Kidney (tissue), 14 donors: Measurements from ENCODE around the gene SNUPN. TPM values are rescaled to one million over a fixed set of nuclear protein-coding genes. Genes with fewer than 3 reads are reported as not detected.
"Not testable (repeated sequence)": the region's sequence is repeated elsewhere in the genome, so short reads cannot be mapped to it uniquely, and the experiment has no call there.

Experiments used
- DNase-seq, 5 donors: peaks; one replicate each; pipeline ENCODE4 v3.0.0-alpha.2; 2013 to 2020
- FAIRE-seq: peaks from 2 replicates; lab custom pipeline; 2012; peaks lifted over from hg19 to GRCh38; lab: Jason Lieb, UNC
- H3K27ac ChIP-seq, 2 donors: one replicate each; pipeline ENCODE4 v1.7.0; 2013; ENCODE audit warnings: low read depth in 2 of 2, low read length in 2 of 2, inconsistent platforms in 1 of 2
- H3K27me3 ChIP-seq: one replicate; pipeline ENCODE4 v1.7.1; 2013; ENCODE audit warnings: low read length, inconsistent platforms; ENCODE audit not compliant: control insufficient read depth, insufficient read depth
- H3K36me3 ChIP-seq, 3 donors: one replicate each; pipeline versions ENCODE4 v1.7.0 to v1.7.1; 2013; ENCODE audit warnings: low read length in 3 of 3, control low read depth in 1 of 3, inconsistent platforms in 1 of 3; ENCODE audit not compliant: insufficient read depth in 3 of 3, control insufficient read depth in 2 of 3
- H3K4me1 ChIP-seq, 3 donors: one replicate each; pipeline versions ENCODE4 v1.7.0 to v1.7.1; 2013; ENCODE audit warnings: low read length in 3 of 3, inconsistent platforms in 1 of 3, low read depth in 1 of 3; ENCODE audit not compliant: control insufficient read depth in 2 of 3, insufficient read depth in 2 of 3
- H3K4me3 ChIP-seq, 3 donors: one replicate each; pipeline versions ENCODE4 v1.7.0 to v1.8.1; 2013; ENCODE audit warnings: low read length in 3 of 3, control low read depth in 1 of 3, inconsistent platforms in 1 of 3
- H3K9ac ChIP-seq, 3 donors: one replicate each; pipeline versions ENCODE4 v1.7.0 to v1.7.1; 2013; ENCODE audit warnings: low read length in 3 of 3, control low read depth in 1 of 3, inconsistent platforms in 1 of 3
- H3K9me3 ChIP-seq, 3 donors: one replicate each; pipeline versions ENCODE4 v1.7.0 to v1.7.1; 2013; ENCODE audit warnings: low read length in 3 of 3, control low read depth in 1 of 3, inconsistent platforms in 1 of 3; ENCODE audit not compliant: control insufficient read depth in 2 of 3, insufficient read depth in 1 of 3
- CTCF ChIP-seq: IDR thresholded peaks from 3 replicates; pipeline ENCODE4 v1.5.1; 2012; ENCODE audit warnings: mild to moderate bottlenecking, moderate library complexity, borderline replicate concordance; ENCODE audit not compliant: insufficient read depth; ENCODE audit errors: extremely low read depth
- intact Hi-C: fragments of 100-400 bp; cut with DNase I; formaldehyde crosslinking; loops from one replicate; pipeline ENCODE4 v1.11.1; 2022
- polyA plus RNA-seq: library from polyadenylated mRNA; stranded (reverse); fragments of 350-450 nt; fragmentation: Illumina TruSeq; extraction: RNeasy Lipid Tissue Mini Kit (QIAGEN cat#74804); gene quantifications from one replicate; pipeline ENCODE4 v1.2.3, GENCODE V29; 2014; ENCODE audit warnings: low read depth, low replicate concordance; ENCODE audit not compliant: insufficient read depth
- total RNA-seq: library from RNA; stranded (reverse); fragmentation: NEBNext Ultra II Directional; extraction: Animal tissue kit (Norgen Biotek cat#: 25700); gene quantifications from one replicate; pipeline ENCODE4 v1.2.1, GENCODE V29; 2021
- donor health status: control.
- donor health status: control.
- donor health status: control.
- donor health status: control.
- donor health status: control.
- donor health status: DM: yes; HTN: yes; CAD: no.
- donor health status: Normal renal cell carcinoma (clear cell type).

Gene SNUPN
- total and polyA plus RNA-seq, 2 donors from 2014 or later: 24.1 to 37.4 TPM

- TF ChIP-seq CTCF: no peak
- no peak overlapping the region for H3K27ac ChIP-seq
- intact Hi-C loops: no loop called here
- no peaks in the 10 kb centered on the region for H3K36me3 ChIP-seq
- H3K4me1 ChIP-seq: no peaks in the 10 kb centered on the region
- H3K9me3 ChIP-seq: no peaks in the 10 kb centered on the region
- H3K4me3 ChIP-seq: no peak overlapping the region
- H3K9ac ChIP-seq: no peak overlapping the region
- no peaks in the 10 kb centered on the region for H3K27me3 ChIP-seq
- FAIRE-seq (no peak), DNase-seq (no peak)
Measured at GRCh38 chr15:75561888-75562287, 63.6 kb downstream of the SNUPN start.

- intact Hi-C loops, H3K27ac ChIP-seq, H3K4me1 ChIP-seq, DNase-seq, FAIRE-seq, H3K27me3 ChIP-seq, H3K36me3 ChIP-seq, H3K4me3 ChIP-seq, H3K9me3 ChIP-seq, H3K9ac ChIP-seq: not testable (repeated sequence)
Measured at GRCh38 chr15:75559360-75559759, 66.2 kb downstream of the SNUPN start.

GRCh38 chr15:75558955-75559354, 66.6 kb downstream of the SNUPN start:
- H3K27ac ChIP-seq, DNase-seq, H3K9me3 ChIP-seq, H3K4me3 ChIP-seq, H3K9ac ChIP-seq, FAIRE-seq, H3K36me3 ChIP-seq, H3K4me1 ChIP-seq, H3K27me3 ChIP-seq, intact Hi-C loops: not testable (repeated sequence)

- Histone ChIP-seq H3K27me3 (no peaks in the 10 kb centered on the region), H3K4me3 (no peak overlapping the region), H3K27ac (no peak overlapping the region), H3K4me1 (no peaks in the 10 kb centered on the region), H3K9ac (no peak overlapping the region), H3K36me3 (no peaks in the 10 kb centered on the region), H3K9me3 (no peaks in the 10 kb centered on the region)
- intact Hi-C loops: no loop called here
- FAIRE-seq (no peak), DNase-seq (peak in 1 of 5 donors; percentile 29)
- TF ChIP-seq CTCF: no peak
Measured at GRCh38 chr15:75554717-75555116, 70.8 kb downstream of the SNUPN start.

- Histone ChIP-seq H3K9me3 (no peaks in the 10 kb centered on the region), H3K27me3 (no peaks in the 10 kb centered on the region), H3K4me3 (no peak overlapping the region), H3K9ac (no peak overlapping the region), H3K4me1 (no peaks in the 10 kb centered on the region), H3K36me3 (no peaks in the 10 kb centered on the region), H3K27ac (no peak overlapping the region)
- DNase-seq (no peak), FAIRE-seq (no peak)
- intact Hi-C loops: no loop called here
- TF ChIP-seq CTCF: no peak
Measured at GRCh38 chr15:75553659-75554058, 71.9 kb downstream of the SNUPN start.
